ENCODE measurements around the gene RXFP3.

RXFP3 gene

DNA sequence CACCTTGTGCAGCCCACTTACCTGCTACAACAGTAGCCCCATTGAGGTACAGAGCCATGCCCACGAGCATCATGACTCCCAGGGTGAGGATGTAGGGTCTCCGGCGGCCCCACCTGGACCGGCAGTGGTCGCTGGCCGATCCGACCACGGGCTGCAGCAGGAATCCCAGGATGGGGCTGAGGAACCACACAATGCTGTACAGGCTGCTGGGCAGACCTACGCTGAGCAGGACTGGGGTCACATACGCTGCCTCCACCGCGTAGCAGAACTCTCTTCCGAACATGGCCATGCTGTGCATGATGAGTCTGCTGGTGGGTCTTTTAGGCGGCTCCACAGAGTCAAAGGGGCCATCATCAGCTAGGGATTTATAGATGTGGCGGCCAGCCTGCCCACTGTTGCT is 48.0 kb downstream of the RXFP3 start:
- peaks cover 20% of the 10 kb centered on the region for H3K36me3 ChIP-seq (ENCODE audit: insufficient read depth, low read length)
- H3K27me3 ChIP-seq (ENCODE audit: insufficient read depth, low read length) = no peaks in the 10 kb centered on the region
- H3K9me3 ChIP-seq (ENCODE audit: insufficient read depth, low read depth, low read length) = no peaks in the 10 kb centered on the region
- no peak overlapping the region for H3K27ac ChIP-seq (ENCODE audit: low read depth, low read length)
- WGBS = 93% methylated on average over 15 of the region's 15 CpGs
- peaks cover 7% of the 10 kb centered on the region; the same call in 1 of the 2 replicates for H3K4me1 ChIP-seq (ENCODE audit: insufficient read depth, low read length)
- H3K9ac ChIP-seq (ENCODE audit: low read depth, low read length) = no peak overlapping the region
- H3K4me3 ChIP-seq (ENCODE audit: low read length) = no peak overlapping the region

DNA sequence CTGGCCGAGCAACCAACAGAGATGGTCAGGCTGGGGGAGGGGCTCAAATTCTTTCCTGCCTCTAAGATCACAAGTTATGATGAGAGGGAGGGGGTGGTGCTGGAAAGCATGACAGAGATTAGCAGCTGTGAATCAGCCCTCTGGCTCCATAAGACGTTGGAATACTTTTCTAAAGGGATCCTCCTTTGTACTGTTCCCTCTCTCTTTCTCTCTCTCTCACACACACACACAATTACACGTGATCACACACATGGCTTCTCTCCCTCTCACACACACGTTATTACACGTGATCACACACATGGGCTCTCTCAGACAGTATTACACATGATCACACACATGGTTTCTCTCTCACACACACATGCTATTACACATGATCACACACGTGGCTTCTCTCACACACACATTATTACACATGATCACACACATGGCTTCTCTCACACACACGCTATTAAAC is 48.5 kb downstream of the RXFP3 start, which contains the start of gene SLC45A2:
SLC45A2 (minus strand) TSS at position 23 of the 454 bp plus-strand sequence. CDS start 110 bp downstream, outside the sequence.
- no peaks in the 10 kb centered on the region for H3K27me3 ChIP-seq (ENCODE audit: insufficient read depth, low read length)
- H3K4me1 ChIP-seq (ENCODE audit: insufficient read depth, low read length) = peaks cover 2% of the 10 kb centered on the region; the same call in 1 of the 2 replicates
- H3K4me3 ChIP-seq (ENCODE audit: low read length) = no peak within 1 kb of the TSS
- no peak within 1 kb of the TSS for H3K9ac ChIP-seq (ENCODE audit: low read depth, low read length)
- H3K27ac ChIP-seq (ENCODE audit: low read depth, low read length) = no peak within 1 kb of the TSS
- no peaks in the 10 kb centered on the region for H3K9me3 ChIP-seq (ENCODE audit: insufficient read depth, low read depth, low read length)
- 86% methylated on average over 7 of the region's 7 CpGs for WGBS
- peaks cover 21% of the 10 kb centered on the region for H3K36me3 ChIP-seq (ENCODE audit: insufficient read depth, low read length)

DNA sequence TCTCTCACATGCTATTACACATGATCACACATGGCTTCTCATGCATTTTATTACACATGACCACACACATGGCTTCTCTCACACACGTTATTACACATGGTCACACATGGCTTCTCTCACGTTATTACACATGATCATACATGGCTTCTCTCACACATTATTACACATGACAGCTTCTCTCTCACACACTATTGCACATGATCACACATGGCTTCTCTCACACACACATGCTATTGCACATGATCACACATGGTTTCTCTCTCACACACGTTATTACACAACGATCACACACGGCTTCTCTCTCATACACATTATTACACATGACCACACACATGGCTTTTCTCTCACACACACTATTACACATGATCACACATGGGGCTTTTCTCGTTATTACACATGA is 49.3 kb downstream of the RXFP3 start:
- Histone ChIP-seq H3K4me1 (ENCODE audit: insufficient read depth, low read length) (no peaks in the 10 kb centered on the region), H3K27ac (ENCODE audit: low read depth, low read length) (no peak overlapping the region), H3K9me3 (ENCODE audit: insufficient read depth, low read depth, low read length) (no peaks in the 10 kb centered on the region), H3K27me3 (ENCODE audit: insufficient read depth, low read length) (no peaks in the 10 kb centered on the region), H3K36me3 (ENCODE audit: insufficient read depth, low read length) (peaks cover 21% of the 10 kb centered on the region), H3K4me3 (ENCODE audit: low read length) (no peak overlapping the region), H3K9ac (ENCODE audit: low read depth, low read length) (no peak overlapping the region)
- WGBS = 95% methylated on average over 6 of the region's 6 CpGs
